HEK293T (cell line): ENCODE measurements around the gene GMIP.

ENCODE experiments used
- CTCF ChIA-PET: fragments of 350-600 bp; formaldehyde crosslinking; extraction: SDS; loops from one replicate; lab custom pipeline; 2021; ENCODE audit warnings: antibody characterized with exemption, inconsistent platforms; lab: Yijun Ruan, JAX
- POLR2A ChIA-PET: fragments of 350-600 bp; formaldehyde crosslinking; extraction: SDS; loops from one replicate; lab custom pipeline; 2020; ENCODE audit warnings: antibody characterized with exemption, inconsistent platforms; lab: Yijun Ruan, JAX
- DNase-seq: peaks from one replicate; pipeline ENCODE4 v3.0.0; 2012; ENCODE audit warnings: mixed read lengths; ENCODE audit errors: extremely low spot score
- ARNT ChIP-seq: fragments of 450-650 bp; IDR thresholded peaks from 2 replicates; pipeline ENCODE4 v1.6.1; 2017; ENCODE audit warnings: mild to moderate bottlenecking
- BHLHE40 ChIP-seq: fragments of 450-650 bp; IDR thresholded peaks from 2 replicates; pipeline ENCODE4 v1.6.1; 2016; ENCODE audit warnings: mild to moderate bottlenecking, moderate library complexity, borderline replicate concordance
- CTBP1 ChIP-seq: fragments of 450-650 bp; IDR thresholded peaks from 2 replicates; pipeline ENCODE4 v1.6.1; 2016; ENCODE audit warnings: borderline replicate concordance
- ELF4 ChIP-seq: fragments of 450-650 bp; IDR thresholded peaks from 2 replicates; pipeline ENCODE4 v1.6.1; 2017; ENCODE audit warnings: antibody characterized with exemption
- FOXA1 ChIP-seq: fragments of 450-650 bp; IDR thresholded peaks from 2 replicates; pipeline ENCODE4 v1.6.1; 2016; ENCODE audit warnings: mild to moderate bottlenecking
- FOXK2 ChIP-seq: fragments of 450-650 bp; IDR thresholded peaks from 2 replicates; pipeline ENCODE4 v1.6.1; 2016; ENCODE audit warnings: mild to moderate bottlenecking
- FOXM1 ChIP-seq: fragments of 450-650 bp; IDR thresholded peaks from 2 replicates; pipeline ENCODE4 v1.6.1; 2017; ENCODE audit warnings: mild to moderate bottlenecking, borderline replicate concordance
- HDGF ChIP-seq: fragments of 450-650 bp; IDR thresholded peaks from 2 replicates; pipeline ENCODE4 v1.6.1; 2017; ENCODE audit warnings: antibody characterized with exemption, borderline replicate concordance
- L3MBTL2 ChIP-seq: fragments of 450-650 bp; conservative IDR thresholded peaks from 2 replicates; pipeline ENCODE4 v1.6.1; 2016; ENCODE audit warnings: mild to moderate bottlenecking
- LEF1 ChIP-seq: fragments of 450-650 bp; IDR thresholded peaks from 2 replicates; pipeline ENCODE4 v1.6.1; 2017; ENCODE audit warnings: mild to moderate bottlenecking, borderline replicate concordance
- NFRKB ChIP-seq: fragments of 450-650 bp; IDR thresholded peaks from 2 replicates; pipeline ENCODE4 v1.6.1; 2016; ENCODE audit warnings: mild to moderate bottlenecking, moderate library complexity
- SP1 ChIP-seq: fragments of 450-650 bp; IDR thresholded peaks from 2 replicates; pipeline ENCODE4 v1.6.1; 2017
- TARDBP ChIP-seq: fragments of 450-650 bp; IDR thresholded peaks from 2 replicates; pipeline ENCODE4 v1.6.1; 2016
- ZNF384 ChIP-seq: fragments of 450-650 bp; IDR thresholded peaks from 2 replicates; pipeline ENCODE4 v1.6.1; 2016

GMIP gene

GRCh38 chr19:19642506-19643157 lies 825 bp downstream of the GMIP start:
- ChIA-PET POLR2A (no interaction called here), CTCF (no interaction called here)
- no peak for DNase-seq
- TF ChIP-seq L3MBTL2 (no peak), SP1 (no peak)

- ChIA-PET CTCF (no interaction called here), POLR2A (no interaction called here)
- TF ChIP-seq HDGF, result no peak
- TF ChIP-seq ELF4, result no peak
- no peak for TF ChIP-seq L3MBTL2
- TF ChIP-seq FOXA1, result no peak
- no peak for TF ChIP-seq FOXM1
- no peak for TF ChIP-seq LEF1
- TF ChIP-seq TARDBP, result no peak
- no peak for TF ChIP-seq ZNF384
- no peak for TF ChIP-seq CTBP1
- no peak for DNase-seq
These were observed 5.8 kb downstream of the GMIP start for GRCh38 chr19:19637523-19638251.

GRCh38 chr19:19637186-19637522 lies 6.3 kb downstream of the GMIP start:
- CTCF ChIA-PET, result no interaction called here
- POLR2A ChIA-PET, result no interaction called here
- TF ChIP-seq ARNT (no peak), FOXA1 (no peak)
- DNase-seq, result no peak

DNA sequence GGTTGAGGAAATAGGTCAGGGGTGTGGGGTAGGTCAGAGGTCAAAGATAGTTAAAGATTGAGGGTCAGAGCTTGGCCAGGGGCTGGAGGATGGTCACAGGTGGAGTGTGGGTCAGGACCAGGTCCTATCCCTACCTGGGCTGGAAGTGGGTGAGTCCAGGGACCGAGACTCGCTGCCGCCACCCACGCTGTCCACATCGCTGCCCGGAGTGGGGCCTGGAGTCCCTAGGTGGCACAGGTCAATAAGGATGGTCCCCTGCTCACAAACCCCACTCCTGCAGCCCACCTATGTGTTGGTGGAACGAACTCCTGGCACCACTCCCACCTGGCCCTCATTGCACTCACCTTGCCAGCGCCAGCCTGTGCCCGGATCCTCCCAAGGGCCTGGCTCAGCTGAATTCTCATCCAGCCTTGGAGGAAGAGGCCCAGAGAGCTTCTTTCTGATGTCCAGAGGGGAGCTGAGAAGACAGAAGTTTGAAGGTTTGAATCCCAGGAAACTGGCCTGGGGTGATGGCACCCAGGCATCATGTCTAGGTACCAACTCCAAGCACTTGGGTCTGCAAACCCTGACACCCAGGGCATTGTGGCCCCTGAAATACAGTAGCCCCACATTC lies 6.8 kb downstream of the GMIP start:
- TF ChIP-seq FOXK2 (no peak), FOXM1 (no peak)
- CTCF ChIA-PET, result interaction anchor here (0.6 kb wide), 1 partner anchor 24 kb away, joined by 3 read pairs; no protein-coding TSS in a partner anchor
- POLR2A ChIA-PET, result no interaction called here
- DNase-seq, result no peak

DNA sequence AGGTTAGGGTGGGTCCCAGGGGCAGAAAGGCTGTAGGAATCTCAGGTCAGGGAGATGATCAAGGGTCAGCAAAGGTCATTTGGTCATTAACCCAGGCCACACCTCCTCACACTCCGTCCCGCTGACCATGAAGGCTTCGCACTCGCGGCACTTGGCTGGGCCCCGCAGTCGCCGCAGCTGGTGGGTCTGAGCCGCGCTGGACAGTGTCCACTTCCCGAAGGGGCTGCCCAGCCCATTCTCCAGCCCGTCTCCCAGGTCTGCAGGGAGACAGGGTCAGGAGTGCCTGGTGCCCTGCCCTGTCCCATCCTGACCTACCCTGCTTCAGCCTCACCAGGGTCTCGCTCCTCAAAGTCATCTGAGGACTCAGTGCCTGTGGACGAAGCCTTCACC lies 8.1 kb downstream of the GMIP start:
- DNase-seq, result no peak
- POLR2A ChIA-PET, result no interaction called here
- no peak for TF ChIP-seq ELF4
- CTCF ChIA-PET, result no interaction called here

DNA sequence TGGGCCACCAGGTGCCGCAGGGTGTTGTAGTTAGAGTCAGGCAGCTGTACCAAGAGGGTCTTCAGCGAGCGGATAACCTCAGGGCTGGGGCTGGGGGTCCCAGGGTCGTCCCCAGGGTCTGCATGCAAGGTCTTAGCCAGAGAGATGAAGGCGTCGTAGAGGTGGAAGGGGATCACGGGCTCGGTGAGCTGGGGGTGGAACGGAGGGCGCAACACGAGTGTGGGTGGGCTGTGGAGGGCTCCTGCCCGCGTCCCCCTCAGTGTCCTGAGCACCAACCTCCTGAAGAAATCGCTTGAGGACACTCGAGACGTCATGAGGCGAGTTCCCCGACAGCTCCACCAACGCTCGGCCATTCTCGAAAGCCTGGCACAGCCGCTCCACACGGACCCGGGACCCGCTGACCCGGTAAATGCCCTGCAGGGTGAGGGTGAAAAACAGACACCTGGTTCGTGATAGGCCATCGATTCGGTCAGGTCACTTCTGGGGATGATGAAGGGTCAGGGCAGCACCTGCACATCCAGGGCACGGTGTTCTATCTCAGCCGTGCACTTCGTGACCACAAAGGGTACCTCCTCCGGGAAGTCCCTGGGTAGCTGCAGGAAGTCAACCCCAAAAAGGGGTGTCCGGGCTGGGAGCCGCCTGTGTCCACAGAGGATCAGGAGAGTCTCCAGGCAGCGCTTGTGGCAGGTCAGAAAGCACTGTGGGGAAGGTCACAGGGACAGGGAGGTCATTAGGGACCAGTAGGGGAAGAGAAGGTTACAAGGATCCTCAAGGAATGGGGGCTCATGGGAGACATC lies 8.7 kb downstream of the GMIP start:
- CTCF ChIA-PET, result no interaction called here
- DNase-seq, result no peak
- TF ChIP-seq ELF4, result no peak
- no peak for TF ChIP-seq FOXA1
- TF ChIP-seq ZNF384, result no peak
- no peak for TF ChIP-seq BHLHE40
- TF ChIP-seq FOXK2, result no peak
- no peak for TF ChIP-seq L3MBTL2
- POLR2A ChIA-PET, result no interaction called here

GRCh38 chr19:19633711-19634515 lies 9.5 kb downstream of the GMIP start:
- DNase-seq, result no peak
- ChIA-PET POLR2A (no interaction called here), CTCF (no interaction called here)
- TF ChIP-seq HDGF, result no peak
- no peak for TF ChIP-seq FOXM1
- TF ChIP-seq NFRKB, result no peak
- TF ChIP-seq ARNT, result no peak
- no peak for TF ChIP-seq TARDBP
- TF ChIP-seq LEF1, result no peak
- TF ChIP-seq ZNF384, result no peak

- TF ChIP-seq HDGF, result no peak
- peak; percentile 50; the same call in 1 of the 2 replicates for TF ChIP-seq ZNF384
- ChIA-PET POLR2A (no interaction called here), CTCF (interaction anchor here (0.6 kb wide), 1 partner anchor 154 kb away, joined by 3 read pairs; no protein-coding TSS in a partner anchor)
- DNase-seq, result no peak
These were observed 10.8 kb downstream of the GMIP start for GRCh38 chr19:19632661-19633060.

- POLR2A ChIA-PET, result no interaction called here
- no peak for DNase-seq
- TF ChIP-seq FOXK2, result no peak
- CTCF ChIA-PET, result no interaction called here
These were observed 12.1 kb downstream of the GMIP start for GRCh38 chr19:19631346-19631745.
